CD1c-positive myeloid dendritic cell (primary cell): ENCODE results near the gene SYCP2L.
"Not testable (repeated sequence)": the region's sequence is repeated elsewhere in the genome, so short reads cannot be mapped to it uniquely, and the experiment has no call there.

Source experiments
- DNase-seq: peaks from one replicate; pipeline ENCODE4 v3.0.0-alpha.2; 2016; ENCODE audit errors: extremely low spot score

SYCP2L gene

GRCh38 chr6:10880366-10880765 is 6.5 kb upstream of the SYCP2L start:
- DNase-seq = no peak

GRCh38 chr6:10882253-10882630 is 4.6 kb upstream of the SYCP2L start:
- not testable (repeated sequence) for DNase-seq

DNA sequence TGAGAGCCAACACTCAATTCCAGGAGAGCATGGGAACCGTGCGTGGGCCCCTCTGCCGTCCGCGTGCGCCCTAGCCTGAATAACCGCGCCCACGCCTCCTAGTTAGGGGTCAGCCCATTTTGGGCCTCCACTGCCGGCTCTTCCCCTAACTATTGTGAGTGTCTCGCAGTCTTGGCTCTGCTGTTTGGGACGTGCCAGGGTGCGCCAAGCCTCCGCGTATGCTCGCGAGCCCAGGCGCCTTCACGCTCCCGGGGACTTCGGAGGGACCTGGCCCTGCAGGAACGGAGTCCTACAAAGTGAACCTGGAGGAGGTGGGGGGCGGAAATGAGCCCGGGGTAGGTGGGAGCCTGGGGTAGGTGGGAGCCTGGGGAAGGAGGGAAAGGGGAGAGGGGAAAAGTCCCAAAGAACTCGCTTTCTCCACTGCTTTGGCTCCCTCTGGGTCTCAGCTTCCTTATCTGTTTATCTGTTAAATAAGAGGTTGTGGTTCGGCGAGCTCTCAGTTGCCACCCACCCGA is 4.1 kb upstream of the SYCP2L start:
- DNase-seq = peak; percentile 35

DNA sequence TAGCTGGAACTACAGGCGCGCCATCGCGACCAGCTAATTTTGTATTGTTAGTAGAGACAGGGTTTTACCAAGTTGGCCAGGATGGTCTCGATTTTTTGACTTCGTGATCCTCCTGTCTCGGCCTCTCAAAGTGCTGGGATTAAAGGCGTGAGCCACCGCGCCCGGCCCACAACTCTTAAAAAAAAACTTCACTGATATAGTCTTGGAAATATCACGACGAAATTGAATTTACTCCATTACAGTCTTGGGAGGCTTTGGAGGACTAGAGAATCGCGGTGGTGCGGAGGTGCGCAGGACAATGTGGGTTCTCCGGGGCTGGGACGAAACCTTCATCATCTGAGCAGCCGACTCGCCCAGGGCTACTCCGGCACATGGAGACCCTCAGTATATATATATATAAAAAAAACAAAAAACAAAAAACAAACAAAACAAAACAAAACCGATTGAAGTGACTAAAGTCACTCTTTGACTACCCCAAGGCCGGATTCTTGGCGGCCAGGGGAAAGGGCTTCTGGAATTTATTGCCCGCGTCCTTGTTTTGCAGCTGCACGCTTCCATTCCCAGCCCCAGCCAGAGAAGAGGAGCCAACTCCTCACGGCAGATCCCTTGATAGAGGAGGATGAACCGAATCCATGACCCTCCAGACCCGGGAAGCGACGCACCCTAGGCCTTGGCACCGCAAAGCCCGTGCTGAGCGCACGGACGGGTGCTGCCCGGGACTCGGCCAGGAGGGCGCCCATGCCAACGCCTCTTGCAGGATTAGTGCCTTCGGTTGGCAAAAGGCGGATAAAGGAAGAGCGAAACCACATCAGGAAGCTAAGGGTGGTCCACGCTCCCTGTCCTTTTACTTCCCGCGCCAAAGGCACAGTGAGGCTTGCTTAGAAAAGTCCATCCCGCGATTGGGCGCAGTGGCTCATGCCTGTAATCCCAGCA is 3.3 kb upstream of the SYCP2L start:
- no peak for DNase-seq

DNA sequence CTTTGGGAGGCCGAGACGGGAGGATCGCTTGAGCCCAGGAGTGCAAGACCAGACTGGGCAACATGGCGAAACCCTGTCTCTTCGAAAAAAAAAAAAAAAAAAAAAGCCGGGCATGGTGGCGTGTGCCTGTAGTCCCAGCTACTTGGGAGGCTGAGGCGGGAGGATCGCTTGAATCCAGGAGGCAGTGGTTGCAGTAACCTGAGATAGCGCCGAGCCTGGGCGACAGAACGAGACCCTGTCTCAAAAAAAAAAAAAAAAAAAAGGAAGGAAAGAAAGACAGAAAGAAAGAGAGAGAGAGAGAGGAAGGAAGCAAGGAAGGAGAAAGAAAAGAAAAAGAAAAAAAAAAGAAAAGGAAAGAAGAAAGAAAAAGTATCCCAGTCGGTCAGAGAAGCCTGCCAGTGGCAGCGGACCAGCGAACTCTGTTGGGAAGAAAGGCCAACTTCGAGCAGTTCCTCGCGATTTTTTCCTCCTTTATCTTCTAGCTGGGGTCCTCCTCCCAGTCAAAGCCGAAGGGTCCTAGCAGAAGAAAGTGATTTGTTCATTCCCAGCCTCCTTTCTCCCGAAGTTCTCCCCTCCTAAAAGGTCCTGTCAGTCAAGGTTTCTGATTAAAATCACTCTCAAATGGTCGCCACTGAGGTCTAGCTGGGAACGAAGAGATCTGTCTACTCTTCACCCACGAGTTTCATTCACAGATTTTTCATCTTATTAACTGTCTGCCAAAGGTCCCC is 2.4 kb upstream of the SYCP2L start:
- DNase-seq = no peak

GRCh38 chr6:10886365-10886690 is 524 bp upstream of the SYCP2L start:
- DNase-seq = not testable (repeated sequence)

DNA sequence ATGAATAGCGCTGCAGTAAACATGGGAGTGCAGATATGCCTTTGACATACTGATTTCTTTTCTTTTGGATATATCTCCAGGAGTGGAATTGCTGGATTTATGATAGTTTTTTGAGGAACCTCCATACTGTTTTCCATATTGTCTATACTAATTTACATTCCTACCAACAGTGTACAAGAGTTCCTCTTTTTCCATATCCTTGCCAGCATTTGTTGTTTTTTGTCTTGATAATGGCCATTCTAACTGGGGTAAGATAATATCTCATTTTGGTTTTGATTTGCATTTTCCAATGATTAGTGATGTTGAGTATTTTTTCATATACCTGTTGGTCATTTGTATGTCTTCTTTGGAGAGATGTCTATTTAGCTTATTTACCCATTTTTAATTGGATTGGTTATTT is 3.3 kb downstream of the SYCP2L start:
- DNase-seq = peak; percentile 19

- DNase-seq = no peak
These were observed 5.1 kb downstream of the SYCP2L start for GRCh38 chr6:10891960-10892359.

DNA sequence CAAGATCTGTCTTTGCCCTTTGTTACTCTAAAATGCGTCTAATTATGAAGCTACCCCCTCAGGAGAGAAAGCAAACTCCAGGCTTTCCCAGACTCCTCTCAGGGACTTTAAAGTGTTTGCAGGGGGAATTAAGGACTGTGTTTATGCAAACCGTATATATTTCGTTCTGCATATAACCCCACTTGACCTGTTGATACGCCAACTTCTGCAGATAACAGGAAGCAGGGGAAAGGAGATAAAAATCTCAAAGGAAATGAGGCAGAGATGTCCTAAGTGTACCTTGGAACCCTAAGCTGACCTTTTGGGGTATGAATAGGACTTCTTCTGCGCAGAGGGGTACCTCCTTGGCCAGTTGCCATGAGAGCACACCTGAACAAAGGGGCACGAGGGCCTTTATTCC is 8.1 kb downstream of the SYCP2L start:
- no peak for DNase-seq

GRCh38 chr6:10896691-10897090 is 9.8 kb downstream of the SYCP2L start:
- no peak for DNase-seq

DNA sequence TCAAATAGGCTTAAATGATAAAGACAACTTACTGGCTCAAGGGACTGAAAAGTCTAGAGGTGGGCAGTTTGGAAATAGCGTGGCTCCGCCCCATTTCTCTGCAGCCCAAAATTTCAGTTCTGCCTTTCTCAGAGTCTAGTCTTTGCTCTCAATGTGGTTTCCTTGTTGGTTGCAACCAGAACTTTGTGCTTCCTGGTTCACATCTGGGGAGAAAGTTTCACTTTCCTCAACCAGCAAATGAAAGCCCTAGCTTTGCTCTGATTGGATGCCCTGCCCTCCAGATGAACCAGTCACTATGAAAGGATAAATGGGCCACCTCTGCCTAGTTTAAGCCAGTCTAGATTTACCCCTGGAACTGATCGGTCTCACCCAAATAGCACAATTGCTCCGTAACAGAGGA is 14.9 kb downstream of the SYCP2L start:
- peak; percentile 79 for DNase-seq

DNA sequence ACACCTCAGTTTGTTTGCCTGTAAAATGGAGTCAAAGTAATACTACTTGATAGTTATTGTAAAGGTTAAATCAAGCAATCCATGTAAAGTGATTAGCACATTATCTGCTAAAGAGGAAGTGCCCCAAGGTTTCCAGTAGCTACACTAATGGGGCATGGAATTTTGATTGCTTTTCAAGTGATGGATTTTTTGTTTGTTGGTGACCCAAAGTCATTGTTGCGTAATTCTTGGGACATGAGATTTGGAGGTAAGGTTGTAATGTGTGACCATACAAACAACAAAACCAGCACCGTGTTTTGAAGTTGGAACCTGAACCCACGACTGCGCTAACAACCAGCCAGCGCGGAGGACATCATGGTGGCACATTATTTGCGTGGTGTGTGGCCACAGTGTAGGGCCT is 17.2 kb downstream of the SYCP2L start:
- no peak for DNase-seq

DNA sequence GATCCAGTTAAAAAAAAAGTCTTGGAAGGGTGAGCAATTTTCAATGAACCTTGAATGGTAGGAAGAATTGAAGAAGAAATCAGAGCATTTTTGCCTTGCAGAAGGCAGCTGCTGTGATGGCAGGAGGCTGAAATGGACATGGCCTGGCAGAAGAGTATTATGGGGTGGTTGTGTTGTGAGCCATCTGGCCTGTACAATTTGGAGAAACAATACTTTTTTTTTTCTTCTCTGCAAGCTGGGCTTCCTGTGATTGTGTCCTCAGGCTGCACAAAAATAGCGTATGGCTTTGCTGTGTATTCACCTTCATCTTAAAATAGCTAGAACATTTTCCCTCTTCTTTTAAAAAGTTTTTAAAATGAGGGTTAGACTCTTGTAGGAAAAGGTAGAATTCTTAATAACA is 21.4 kb downstream of the SYCP2L start:
- DNase-seq = no peak

- DNase-seq = not testable (repeated sequence)
These were observed 32.7 kb downstream of the SYCP2L start for GRCh38 chr6:10919520-10919919.

- DNase-seq = no peak
These were observed 46.3 kb downstream of the SYCP2L start for GRCh38 chr6:10933126-10933525.

DNA sequence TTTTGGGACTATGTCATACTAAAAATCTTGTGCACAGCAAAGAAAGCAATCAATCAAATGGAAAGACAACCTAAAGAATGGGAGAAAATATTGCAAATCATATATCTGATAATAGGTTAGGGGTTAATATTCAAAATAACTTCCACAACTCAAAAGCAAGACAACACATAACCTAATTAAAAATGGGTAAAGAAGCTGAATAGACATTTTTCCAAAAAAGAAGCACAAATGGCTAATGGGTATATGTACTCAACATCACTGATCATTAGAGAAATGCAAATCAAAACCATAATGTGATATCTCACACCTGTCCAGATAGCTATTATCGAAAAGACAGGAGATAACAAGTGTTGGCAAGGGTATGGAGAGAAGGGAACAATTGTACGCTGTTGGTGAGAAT is 53.0 kb downstream of the SYCP2L start:
- no peak for DNase-seq

DNA sequence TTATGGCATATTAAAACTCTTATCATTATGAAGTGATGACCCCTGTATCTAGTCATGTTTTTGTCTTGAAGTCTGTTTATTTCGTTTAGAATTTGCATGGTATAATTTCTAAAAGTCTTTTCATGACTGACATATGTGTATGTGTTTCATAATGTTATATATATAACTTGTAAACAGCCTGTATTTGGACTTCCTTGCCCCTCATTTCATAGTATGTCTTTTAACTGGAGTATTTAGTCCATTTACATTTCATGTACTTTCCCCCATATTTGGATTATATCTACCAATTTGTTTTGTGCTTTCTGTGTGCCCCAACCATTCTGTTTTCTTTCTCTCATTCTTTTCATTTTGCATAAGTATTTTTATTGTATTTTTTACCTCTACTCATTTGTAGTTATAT is 59.0 kb downstream of the SYCP2L start:
- DNase-seq = no peak

GRCh38 chr6:10947966-10948365 is 61.1 kb downstream of the SYCP2L start:
- DNase-seq = no peak

DNA sequence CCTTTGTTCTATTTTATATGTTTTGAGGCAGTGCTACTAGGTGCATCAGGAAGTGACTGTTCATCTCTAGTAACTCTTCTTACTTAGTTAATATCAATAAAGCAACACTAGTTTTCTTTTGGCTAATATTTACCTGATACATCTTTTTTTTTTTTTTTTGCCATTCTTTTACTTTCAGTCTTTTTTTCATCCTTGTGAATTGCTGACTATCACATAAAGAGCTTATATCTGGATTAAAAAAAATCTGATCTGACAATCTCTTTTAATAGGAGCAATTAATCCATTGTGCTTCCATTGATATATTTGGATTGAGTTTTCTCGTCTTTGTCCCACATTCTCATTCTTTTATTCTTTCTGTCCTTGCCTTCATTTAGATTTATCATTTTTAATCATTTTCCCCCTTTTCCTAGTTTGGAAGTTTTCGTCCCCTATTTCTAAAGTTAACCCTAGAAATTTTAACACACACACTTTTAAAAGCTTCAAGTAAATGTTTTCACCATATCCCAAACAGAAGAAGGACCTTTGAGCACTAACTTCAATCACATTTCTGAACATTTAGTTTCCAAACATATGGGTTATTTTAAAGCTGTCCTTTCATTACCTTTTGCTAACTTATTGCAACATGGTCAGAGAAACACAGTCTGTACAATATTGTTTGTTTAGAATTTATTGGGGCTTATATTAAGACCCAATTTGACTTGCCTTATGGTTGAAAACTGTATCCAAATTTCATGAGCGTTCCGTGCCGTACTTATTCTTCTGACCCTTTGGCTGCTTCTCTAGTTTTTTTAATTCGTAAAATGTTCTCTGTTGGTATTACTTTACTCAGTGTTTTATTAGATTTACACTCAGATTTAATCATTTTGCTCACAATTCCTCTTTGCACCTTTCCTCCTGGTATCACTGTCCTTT is 63.0 kb downstream of the SYCP2L start:
- DNase-seq = no peak

DNA sequence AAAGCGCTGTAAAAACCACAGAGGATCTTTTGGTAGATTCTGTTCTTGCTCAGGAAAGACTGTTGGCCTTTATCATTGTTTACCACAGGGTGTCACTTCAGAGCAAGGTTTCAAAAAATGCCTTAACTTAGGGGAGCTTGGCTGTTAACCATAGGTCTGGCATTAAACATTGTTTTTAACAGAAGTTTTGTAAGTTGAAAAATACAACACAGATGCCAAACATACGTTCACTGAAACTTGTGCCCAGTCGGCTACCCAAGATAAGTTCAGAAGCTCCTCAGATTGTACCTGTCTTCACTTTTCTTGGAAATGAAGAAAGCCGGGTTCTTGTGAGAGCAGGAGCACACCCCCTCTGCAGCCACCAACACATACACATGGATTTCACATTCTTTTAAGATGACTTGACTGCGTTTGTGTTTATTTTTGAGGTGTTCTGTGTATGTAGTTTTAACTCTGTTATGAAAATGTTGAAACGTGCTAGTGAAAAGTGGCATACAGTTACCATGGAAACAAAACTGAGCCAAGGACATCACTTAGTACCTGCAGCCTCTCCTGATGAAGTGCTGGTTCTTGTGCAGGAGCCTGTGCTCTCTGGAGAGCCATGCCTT is 64.9 kb downstream of the SYCP2L start:
- peak; percentile 3 for DNase-seq

DNA sequence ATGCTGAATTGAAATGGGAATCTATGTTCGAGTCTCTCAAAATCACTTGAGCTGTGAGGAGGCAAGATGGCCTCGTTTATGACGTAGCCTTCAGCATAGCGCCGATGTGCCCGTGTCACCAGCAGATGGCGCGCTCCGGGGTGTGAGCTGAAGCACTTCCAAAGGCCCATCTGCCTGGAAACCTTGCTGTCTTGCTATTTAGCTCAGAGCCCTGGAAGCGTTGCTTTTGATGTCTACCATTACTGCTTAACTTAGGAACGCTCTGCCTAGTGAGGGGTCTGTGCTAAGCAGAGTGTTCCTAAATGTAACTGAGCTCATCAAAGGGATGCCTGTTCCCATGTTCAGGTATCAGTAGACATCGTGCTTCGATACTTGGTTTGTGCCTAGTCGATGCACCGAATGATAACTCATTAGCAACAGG is 67.7 kb downstream of the SYCP2L start:
- DNase-seq = peak; percentile 70
